ENCODE results near the gene HYKK. TPM values are rescaled to one million over a fixed set of nuclear protein-coding genes. Genes with fewer than 3 reads are reported as not detected.

HYKK gene
- total RNA-seq, 1 experiment from 2014 or later = 19.8 TPM

- no peak overlapping the region for H3K27ac ChIP-seq (ENCODE audit: low read length)
- peaks cover 21% of the 10 kb centered on the region for H3K4me1 ChIP-seq (ENCODE audit: control insufficient read depth, insufficient read depth, low read length)
- intact Hi-C loops (cut with micrococcal nuclease; ENCODE audit: unreplicated experiment) (no loop called here), in situ Hi-C loops (cut with HindIII; ENCODE audit: low pct_unique_long_range_greater_than_20kb, low sequenced_read_pairs) (no loop called here)
- ATAC-seq (no peak), DNase-seq (ENCODE audit: low read depth, low spot score) (no peak)
- H3K27me3 ChIP-seq (ENCODE audit: control insufficient read depth, insufficient read depth, low read length) = no peaks in the 10 kb centered on the region
- CTCF ChIA-PET = no interaction called here
- no peak overlapping the region for H3K4me3 ChIP-seq (ENCODE audit: low read depth in 2 of 2, low read length in 2 of 2)
- no peaks in the 10 kb centered on the region for H3K9me3 ChIP-seq (ENCODE audit: control insufficient read depth, insufficient read depth, low read depth, low read length)
- BruUV-seq (replicated peaks) = no TSS peak
- POLR2A ChIA-PET = no interaction called here
- H3K36me3 ChIP-seq (ENCODE audit: control insufficient read depth, insufficient read depth, low read length) = peaks cover 44% of the 10 kb centered on the region
- no peak for TF ChIP-seq SIN3A (IDR thresholded peaks at IDR 0.05; ENCODE audit: borderline replicate concordance, insufficient read depth, low read depth, low read length)
- no peak for TF ChIP-seq POLR2AphosphoS5 (IDR thresholded peaks at IDR 0.05; ENCODE audit: low read depth, low read length)
- TF ChIP-seq REST (IDR thresholded peaks at IDR 0.05; ENCODE audit: insufficient read depth in 1 of 2, low read depth in 2 of 2, low read length in 1 of 2) = no peak
- TF ChIP-seq CTCF (IDR thresholded peaks at IDR 0.05) = no peak
- TF ChIP-seq TCF7L2 (IDR thresholded peaks at IDR 0.05; ENCODE audit: low read depth, low read length) = no peak
These were observed 35.3 kb downstream of the HYKK start for GRCh38 chr15:78542647-78543046.

- no peak for TF ChIP-seq REST (IDR thresholded peaks at IDR 0.05; ENCODE audit: insufficient read depth in 1 of 2, low read depth in 2 of 2, low read length in 1 of 2)
- TF ChIP-seq POLR2AphosphoS5 (IDR thresholded peaks at IDR 0.05; ENCODE audit: low read depth, low read length) = no peak
- TF ChIP-seq SIN3A (IDR thresholded peaks at IDR 0.05; ENCODE audit: borderline replicate concordance, insufficient read depth, low read depth, low read length) = no peak
- no peak for TF ChIP-seq CTCF (IDR thresholded peaks at IDR 0.05)
- no peak for TF ChIP-seq TCF7L2 (IDR thresholded peaks at IDR 0.05; ENCODE audit: low read depth, low read length)
- no peak for ATAC-seq
- intact Hi-C loops (cut with micrococcal nuclease; ENCODE audit: unreplicated experiment) (no loop called here), in situ Hi-C loops (cut with HindIII; ENCODE audit: low pct_unique_long_range_greater_than_20kb, low sequenced_read_pairs) (no loop called here)
- Histone ChIP-seq H3K36me3 (ENCODE audit: control insufficient read depth, insufficient read depth, low read length) (peaks cover 34% of the 10 kb centered on the region), H3K27ac (ENCODE audit: low read length) (no peak overlapping the region), H3K9me3 (ENCODE audit: control insufficient read depth, insufficient read depth, low read depth, low read length) (no peaks in the 10 kb centered on the region), H3K4me3 (ENCODE audit: low read depth in 2 of 2, low read length in 2 of 2) (no peak overlapping the region), H3K4me1 (ENCODE audit: control insufficient read depth, insufficient read depth, low read length) (peaks cover 3% of the 10 kb centered on the region; the same call in 1 of the 2 replicates), H3K27me3 (ENCODE audit: control insufficient read depth, insufficient read depth, low read length) (no peaks in the 10 kb centered on the region)
- BruUV-seq (replicated peaks) = no TSS peak
- no peak for DNase-seq (ENCODE audit: low read depth, low spot score)
- ChIA-PET POLR2A (interaction anchor here (1.1 to 1.5 kb wide), 2 partner anchors 9 to 15 kb away, joined by 3 read pairs; partner anchors contain the start of gene CHRNA5), CTCF (no interaction called here)
These were observed 42.8 kb downstream of the HYKK start for GRCh38 chr15:78550194-78550593.

All from Panc1 (cell line).